Upper lobe of left lung (tissue), 6 donors: ENCODE measurements around the gene ASB8. TPM values are rescaled to one million over a fixed set of nuclear protein-coding genes. Genes with fewer than 3 reads are reported as not detected.
A peak's percentile ranks its signal among the peaks of the same experiment; 100 is the strongest.

Source experiments
- ATAC-seq, 2 donors: fragments of 200-7000 bp; cut with Tn5 transposase; one replicate each; pipeline ENCODE4 v1.9.1; 2022; ENCODE audit warnings: mild to moderate bottlenecking in 2 of 2, moderate library complexity in 2 of 2; ENCODE audit not compliant: low FRiP score in 2 of 2
- DNase-seq, 2 donors: peaks; one replicate each; pipeline ENCODE4 v3.0.0-alpha.2; 2019 to 2020
- H3K27ac ChIP-seq, 4 donors: fragments of 200-600 bp; sonication (generic); one replicate each; pipeline ENCODE4 v1.5.1; 2016 to 2019
- H3K27me3 ChIP-seq, 4 donors: fragments of 200-600 bp; sonication (generic); one replicate each; pipeline ENCODE4 v1.5.1; 2017 to 2019
- H3K36me3 ChIP-seq, 4 donors: fragments of 200-600 bp; sonication (generic); one replicate each; pipeline ENCODE4 v1.5.1; 2016 to 2019
- H3K4me1 ChIP-seq, 4 donors: fragments of 200-600 bp; sonication (generic); one replicate each; pipeline ENCODE4 v1.5.1; 2018 to 2019
- H3K4me3 ChIP-seq, 4 donors: fragments of 200-600 bp; sonication (generic); one replicate each; pipeline ENCODE4 v1.5.1; 2017 to 2019; ENCODE audit warnings: mild to moderate bottlenecking in 2 of 4, moderate library complexity in 1 of 4
- H3K9me3 ChIP-seq, 4 donors: fragments of 200-600 bp; sonication (generic); one replicate each; pipeline ENCODE4 v1.5.1; 2018 to 2019
- CTCF ChIP-seq, 6 experiments: fragments of 450-650 bp in 4 of 6; fragments of 200-600 bp in 2 of 6; sonication (generic) in 2 of 6; IDR thresholded peaks; one replicate each; pipeline ENCODE4 v1.5.1; 2016 to 2019; ENCODE audit warnings: antibody characterized with exemption in 6 of 6
- EP300 ChIP-seq, 4 donors: sonication (generic); formaldehyde crosslinking; IDR thresholded peaks; one replicate each; pipeline ENCODE4 v1.5.1; 2017; ENCODE audit warnings: antibody characterized with exemption in 4 of 4, control low read depth in 2 of 4
- POLR2A ChIP-seq, 4 donors: fragments of 450-650 bp; IDR thresholded peaks; one replicate each; pipeline ENCODE4 v1.5.1; 2016 to 2017; ENCODE audit warnings: antibody characterized with exemption in 4 of 4, mild to moderate bottlenecking in 2 of 4
- POLR2AphosphoS5 ChIP-seq, 2 donors: sonication (generic); formaldehyde crosslinking; IDR thresholded peaks; one replicate each; pipeline ENCODE4 v1.5.1; 2017; ENCODE audit warnings: antibody characterized with exemption in 2 of 2
- WGBS, 2 donors: methylation state at CpG; one replicate each; pipeline ENCODE4 v1.1.5; 2017 to 2018; 5-methylcytosine and 5-hydroxymethylcytosine counted together
- small RNA-seq, 4 donors: library from RNA; depleted of rRNA; stranded (forward); fragments of <200 nt; gene quantifications; one replicate each; pipeline ENCODE3, GENCODE V24; 2016
- total RNA-seq, 6 donors: library from RNA; depleted of rRNA in 4 of 6; stranded (reverse); fragments of >200 nt in 4 of 6; gene quantifications; one replicate each; pipeline versions ENCODE4 v1.1.0 to v1.2.1, GENCODE V29; 2016 to 2021
- donor health status: DM: no; HTN: no; CAD: no; lungs with moderate emphysema.
- donor health status: DM: no; HTN: yes; CAD: no; lungs with severe emphysema.

The ASB8 gene
- total RNA-seq, 6 donors from 2014 or later = 17.8 to 36.5 (median 30.6) TPM

GRCh38 chr12:48105321-48105866 is 51.9 kb downstream of the ASB8 start:
- Histone ChIP-seq H3K36me3 (no peaks in the 10 kb centered on the region), H3K9me3 (no peaks in the 10 kb centered on the region)
- WGBS, 2 donors = 0 to 2% methylated on average over 13 to 19 of the region's 30 CpGs

DNA sequence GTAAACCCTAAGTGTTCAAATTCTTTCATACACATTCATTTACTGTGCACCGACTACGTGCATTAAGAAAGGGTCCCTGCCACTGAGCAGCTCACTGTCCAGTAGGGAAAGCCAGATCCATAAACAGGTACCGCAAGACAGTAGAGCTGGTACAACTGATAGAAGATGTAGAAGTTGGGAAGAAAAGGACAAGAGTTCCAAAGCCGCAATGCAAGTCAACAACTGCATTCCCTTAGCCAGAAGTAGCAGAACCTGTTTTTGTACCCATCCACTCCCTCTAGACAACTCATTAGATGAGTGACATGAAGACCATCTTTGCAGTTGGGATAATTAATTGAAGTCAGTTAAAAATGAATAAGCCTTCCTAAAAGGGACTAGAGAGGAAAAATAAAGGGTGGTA is 52.8 kb downstream of the ASB8 start:
- Histone ChIP-seq H3K27ac (no peak overlapping the region), H3K4me3 (peak overlapping the region in 2 of 4 donors; percentile 66 to 87), H3K36me3 (peaks cover 0 to 3% (median 0%) of the 10 kb centered on the region in 4 donors), H3K27me3 (no peaks in the 10 kb centered on the region), H3K9me3 (no peaks in the 10 kb centered on the region), H3K4me1 (peaks cover 17 to 26% (median 21%) of the 10 kb centered on the region in 4 donors)
- ATAC-seq (no peak), DNase-seq (no peak)
- 70 to 74% methylated on average over 4 of the region's 4 CpGs for WGBS, 2 donors
- TF ChIP-seq POLR2A (IDR thresholded peaks at IDR 0.05) (no peak), EP300 (IDR thresholded peaks at IDR 0.05) (no peak), POLR2AphosphoS5 (IDR thresholded peaks at IDR 0.05) (no peak), CTCF (IDR thresholded peaks at IDR 0.05) (no peak)

More at GRCh38 chr12:48105321-48105866, 51.9 kb downstream of the ASB8 start:
- H3K4me1 ChIP-seq = peaks cover 17 to 26% (median 24%) of the 10 kb centered on the region in 4 donors
- no peak for TF ChIP-seq CTCF (IDR thresholded peaks at IDR 0.05)
- no peak for TF ChIP-seq POLR2A (IDR thresholded peaks at IDR 0.05)
- TF ChIP-seq EP300 (IDR thresholded peaks at IDR 0.05) = no peak
- no peak for TF ChIP-seq POLR2AphosphoS5 (IDR thresholded peaks at IDR 0.05)
- H3K4me3 ChIP-seq = peak overlapping the region; percentile 66 to 98 (median 91)
- no peak for DNase-seq
- peak overlapping the region; percentile 91 to 96 (median 94) for H3K27ac ChIP-seq
- no peaks in the 10 kb centered on the region for H3K27me3 ChIP-seq
- no peak for ATAC-seq

Small RNA genes lying within 50 kb of the gene (small RNA-seq; reads per million reads assigned to genes)
- gene MIR6505 = 0 reads per million in 4 donors

Other genes with a start within 250 kb of the ASB8 start
- 10 to 100 TPM; 32.8 to 90.6 (median 38.5) TPM for gene TMEM106C, start 193.9 kb downstream of the ASB8 start, total RNA-seq
- under 1 TPM in 1 of 6 donors, not detected in 5; 0.34 TPM for gene COL2A1, start 153.0 kb downstream of the ASB8 start, total RNA-seq
- 10 to 100 TPM in 4 of 6 donors, 1 to 10 TPM in 2; 6.3 to 27.3 (median 13.5) TPM for gene SENP1, start 51.4 kb downstream of the ASB8 start, total RNA-seq
- gene PFKM, start 38.2 kb downstream of the ASB8 start, total RNA-seq = 10 to 100 TPM; 21.4 to 52.4 (median 36.3) TPM
- gene CCDC184, start 26.1 kb upstream of the ASB8 start, total RNA-seq = 1 to 10 TPM in 2 of 6 donors, under 1 TPM in 4; 0.17 to 1.3 (median 0.93) TPM
- not detected for gene OR10AD1, start 45.8 kb upstream of the ASB8 start, total RNA-seq
- 10 to 100 TPM; 16.8 to 60.8 (median 24.6) TPM for gene ZNF641, start 193.4 kb upstream of the ASB8 start, total RNA-seq